Fibroblast of peridontal ligament (primary cell): ENCODE results near the gene EFEMP2.
"Not testable (repeated sequence)": the region's sequence is repeated elsewhere in the genome, so short reads cannot be mapped to it uniquely, and the experiment has no call there.

Source experiments
- DNase-seq: peaks from one replicate; pipeline ENCODE4 v3.0.0-alpha.2; 2010; ENCODE audit errors: extremely low read depth

Gene EFEMP2

DNA sequence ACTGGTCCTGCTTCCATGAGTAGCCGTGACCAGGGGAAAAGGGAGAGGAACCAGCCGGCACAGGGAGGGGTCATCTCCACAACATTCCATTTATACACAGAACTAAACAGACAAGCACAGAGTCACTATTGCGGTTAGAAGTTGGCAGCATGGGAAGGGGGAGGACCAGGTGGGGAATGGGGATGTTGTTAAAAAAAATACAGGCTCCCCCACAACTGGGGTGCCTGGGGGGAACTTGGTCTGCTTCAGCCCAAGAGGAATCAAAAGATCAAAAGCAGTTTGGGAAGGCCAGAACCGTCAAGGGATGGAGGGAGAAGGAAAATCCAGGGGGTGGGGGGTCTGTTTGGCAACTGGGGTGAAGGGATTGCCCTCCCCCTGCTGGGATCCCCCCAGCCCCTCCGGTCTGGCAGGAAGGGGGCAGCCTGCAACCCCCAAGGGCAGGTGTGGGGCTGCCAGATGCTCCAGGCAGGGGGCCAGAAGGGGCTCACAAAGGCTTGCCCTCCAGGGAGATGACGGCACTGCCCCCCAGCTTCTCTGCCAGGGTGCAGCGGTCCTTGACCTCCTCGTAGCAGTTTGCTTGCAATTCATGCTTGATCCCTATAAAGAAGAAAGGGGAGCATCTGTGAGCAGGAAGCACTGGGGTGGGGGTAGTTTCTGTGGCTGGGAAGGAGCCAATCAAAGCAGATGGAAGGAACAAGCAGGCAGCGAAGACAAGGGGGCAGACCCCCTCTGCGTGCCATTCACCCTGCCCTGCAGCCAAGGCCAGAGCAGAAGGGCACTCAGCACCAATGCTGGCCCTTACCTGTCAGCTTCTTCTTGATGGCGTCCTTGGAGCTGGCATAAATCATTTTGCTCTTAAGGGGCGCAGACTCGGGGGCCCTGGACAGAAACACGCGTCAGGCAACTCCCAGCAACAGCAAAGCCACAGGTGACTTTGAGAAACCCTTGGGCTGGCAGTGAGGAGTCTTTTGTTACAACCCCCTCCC, 17.5 kb downstream of the EFEMP2 start:
- no peak for DNase-seq

DNA sequence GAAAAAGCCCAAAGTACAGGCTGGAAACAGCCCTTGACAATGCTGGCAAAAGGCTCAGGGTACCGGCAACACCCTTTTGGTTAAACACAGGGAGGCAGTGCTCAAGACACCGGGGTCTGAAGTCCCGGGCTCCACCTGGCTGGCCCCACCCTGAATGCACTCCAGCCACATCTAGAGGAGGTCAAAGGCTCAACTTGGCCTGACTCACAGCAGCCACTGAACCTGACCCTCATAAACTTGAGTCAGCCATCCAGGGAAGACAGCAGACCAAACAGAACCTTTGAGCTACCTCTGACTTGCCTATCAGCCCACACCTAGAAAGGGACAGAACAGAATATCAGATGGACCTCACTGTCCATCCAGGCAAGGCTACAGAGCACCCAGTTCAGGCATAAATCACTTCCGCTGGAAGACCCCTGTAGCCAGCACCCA, 18.4 kb downstream of the EFEMP2 start:
- DNase-seq: no peak

DNA sequence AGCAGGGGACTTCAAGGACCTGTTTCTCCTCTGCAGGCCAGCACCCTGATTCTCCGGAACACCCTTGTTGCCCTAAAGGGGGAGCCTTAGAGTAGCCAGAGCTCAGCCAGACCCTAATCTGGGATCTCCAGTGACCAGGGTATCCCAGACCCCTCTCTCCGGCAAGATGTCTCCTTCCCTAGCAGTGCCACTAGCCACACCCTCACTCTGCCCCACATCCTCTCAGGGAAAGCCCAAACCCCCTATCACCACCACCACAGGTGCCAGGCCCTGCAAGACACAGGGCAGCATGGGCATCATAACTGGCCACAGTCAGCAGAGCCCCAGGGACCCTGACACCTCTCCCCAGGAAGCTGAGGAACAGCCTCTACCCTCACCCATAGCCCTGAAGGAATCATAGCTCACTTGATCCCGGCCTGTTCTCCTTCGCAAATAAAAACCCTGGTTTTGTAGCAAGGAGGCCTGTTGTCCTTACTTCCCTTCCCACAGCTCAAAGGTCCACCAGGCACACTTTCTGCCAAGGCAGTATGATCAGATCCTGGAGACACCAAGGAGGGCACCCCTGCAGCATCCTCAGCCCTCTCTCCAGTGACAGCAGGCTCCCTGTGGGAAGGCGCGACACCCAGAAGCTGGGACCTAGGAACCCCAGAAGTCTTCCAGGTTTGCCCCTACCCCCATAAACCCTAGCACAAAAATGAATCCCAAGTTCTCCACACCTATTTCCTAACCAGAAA, 19.2 kb downstream of the EFEMP2 start:
- DNase-seq: no peak

DNA sequence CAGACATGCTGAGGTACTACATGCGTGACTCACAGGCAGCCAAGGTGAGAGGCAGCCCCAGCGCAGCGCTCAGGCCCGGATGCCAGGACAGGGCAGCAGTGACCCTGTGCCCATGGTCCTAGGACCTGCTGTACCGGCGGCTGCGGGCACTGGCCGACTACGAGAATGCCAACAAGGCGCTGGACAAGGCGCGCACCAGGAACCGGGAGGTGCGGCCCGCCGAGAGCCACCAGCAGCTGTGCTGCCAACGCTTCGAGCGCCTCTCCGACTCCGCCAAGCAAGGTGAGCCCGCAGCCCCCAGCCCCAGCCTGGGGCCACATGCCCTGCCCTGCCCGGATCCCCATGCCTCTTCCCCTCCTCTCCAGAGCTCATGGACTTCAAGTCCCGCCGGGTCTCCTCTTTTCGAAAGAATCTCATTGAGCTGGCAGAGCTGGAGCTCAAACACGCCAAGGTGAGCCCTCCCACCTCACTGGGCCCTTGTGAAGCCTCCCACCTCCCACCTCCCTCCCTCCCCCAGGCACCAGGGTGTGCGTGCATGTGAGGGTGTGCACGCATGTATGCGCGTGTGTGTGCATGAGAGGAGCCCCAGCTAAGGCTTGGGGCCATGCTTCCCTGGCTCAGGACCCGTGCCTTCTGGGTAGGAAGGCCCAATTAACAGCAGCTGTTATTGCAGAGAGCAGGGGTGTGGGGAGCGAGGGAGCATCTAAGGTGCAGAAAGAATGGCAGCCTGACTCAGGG, 19.9 kb downstream of the EFEMP2 start:
- no peak for DNase-seq

DNA sequence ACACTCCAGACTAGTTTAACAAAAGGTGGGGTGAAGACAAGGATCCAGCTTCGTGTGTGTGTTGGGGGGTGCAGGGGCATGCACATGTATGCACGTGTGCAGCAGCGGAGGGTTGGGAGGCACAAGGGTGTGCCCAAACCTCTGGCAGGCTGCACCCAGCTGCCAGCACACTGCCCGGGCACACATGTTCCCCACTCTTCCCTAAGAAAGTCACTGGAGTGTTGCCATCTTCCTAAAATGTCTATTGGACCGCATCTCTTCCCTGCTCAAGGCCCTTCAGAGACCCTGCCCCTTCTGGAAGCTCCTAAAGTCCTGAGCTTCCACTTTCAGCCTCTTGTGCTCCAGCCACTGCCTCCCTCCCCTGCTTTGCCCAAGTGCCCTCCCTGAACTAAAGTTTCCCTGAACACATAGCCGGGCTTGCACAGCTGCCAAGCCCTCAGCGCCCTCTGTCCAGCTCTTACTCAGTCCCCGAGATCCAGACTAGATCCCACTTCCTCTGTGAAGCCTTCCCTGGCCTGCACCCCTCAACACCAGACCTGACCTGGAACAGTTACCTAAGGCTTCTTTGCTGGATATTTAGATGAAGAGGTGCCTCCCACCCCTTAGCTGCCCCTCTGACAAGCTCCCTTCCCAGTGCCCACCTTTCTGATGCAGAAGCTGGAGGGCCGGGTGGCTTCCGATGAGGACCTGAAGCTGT, 20.6 kb downstream of the EFEMP2 start:
- no peak for DNase-seq

DNA sequence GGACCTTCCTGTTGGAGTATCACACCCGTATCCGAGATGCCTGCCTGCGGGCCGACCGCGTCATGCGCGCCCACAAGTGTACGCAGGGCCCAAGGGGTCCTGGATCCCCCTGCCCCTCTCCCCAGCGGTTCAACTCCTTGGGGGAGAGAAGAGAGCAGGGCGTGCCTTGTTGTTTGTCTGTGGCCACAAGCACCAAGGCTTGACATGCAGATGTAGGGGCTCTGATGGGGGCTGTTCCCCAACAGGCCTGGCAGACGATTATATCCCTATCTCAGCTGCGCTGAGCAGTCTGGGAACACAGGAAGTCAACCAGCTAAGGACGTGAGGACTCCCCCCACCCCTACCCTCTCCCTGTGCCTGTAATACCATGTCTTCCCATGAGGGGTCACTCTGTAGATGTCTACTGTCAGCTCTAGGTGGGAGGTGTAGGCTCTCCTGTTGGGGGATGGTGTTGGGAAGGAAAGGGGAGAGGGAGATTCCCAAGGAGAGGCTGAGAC, 21.5 kb downstream of the EFEMP2 start:
- no peak for DNase-seq

DNA sequence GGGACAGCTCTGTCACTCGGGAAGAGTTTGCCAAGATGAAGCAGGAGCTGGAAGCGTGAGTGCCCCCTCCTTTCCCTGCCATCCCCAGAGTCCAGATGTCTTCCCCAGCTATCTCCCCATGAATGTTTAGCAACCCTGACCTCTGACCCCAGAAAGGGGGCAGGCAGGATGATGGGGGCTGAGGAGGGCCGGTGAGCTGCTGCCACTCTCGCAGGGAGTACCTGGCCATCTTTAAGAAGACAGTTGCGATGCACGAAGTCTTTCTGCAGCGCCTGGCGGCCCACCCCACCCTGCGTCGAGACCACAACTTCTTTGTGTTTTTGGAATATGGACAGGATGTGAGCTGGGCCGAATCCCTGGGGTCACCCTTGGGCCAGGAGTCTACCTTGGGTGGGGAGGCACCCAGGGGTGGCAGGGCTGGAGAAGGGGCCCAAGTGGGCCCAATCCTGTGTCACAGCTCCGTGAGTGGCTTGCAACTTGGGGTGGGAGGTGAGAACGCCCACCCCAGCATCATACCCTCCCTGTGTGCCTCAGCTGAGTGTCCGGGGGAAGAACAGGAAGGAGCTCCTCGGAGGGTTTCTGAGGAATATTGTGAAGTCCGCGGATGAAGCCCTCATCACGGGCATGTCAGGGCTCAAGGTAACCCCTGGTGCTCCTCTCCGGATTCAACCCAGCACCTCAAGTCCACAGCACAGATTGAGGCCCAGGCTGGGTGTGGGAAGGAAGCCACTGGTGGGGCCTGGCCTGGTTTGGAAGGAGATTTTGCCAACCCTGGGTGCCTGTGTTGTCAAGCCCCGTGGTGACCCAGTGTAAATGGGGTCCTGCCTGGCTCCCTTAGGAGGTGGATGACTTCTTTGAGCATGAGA, 22.1 kb downstream of the EFEMP2 start:
- no peak for DNase-seq

DNA sequence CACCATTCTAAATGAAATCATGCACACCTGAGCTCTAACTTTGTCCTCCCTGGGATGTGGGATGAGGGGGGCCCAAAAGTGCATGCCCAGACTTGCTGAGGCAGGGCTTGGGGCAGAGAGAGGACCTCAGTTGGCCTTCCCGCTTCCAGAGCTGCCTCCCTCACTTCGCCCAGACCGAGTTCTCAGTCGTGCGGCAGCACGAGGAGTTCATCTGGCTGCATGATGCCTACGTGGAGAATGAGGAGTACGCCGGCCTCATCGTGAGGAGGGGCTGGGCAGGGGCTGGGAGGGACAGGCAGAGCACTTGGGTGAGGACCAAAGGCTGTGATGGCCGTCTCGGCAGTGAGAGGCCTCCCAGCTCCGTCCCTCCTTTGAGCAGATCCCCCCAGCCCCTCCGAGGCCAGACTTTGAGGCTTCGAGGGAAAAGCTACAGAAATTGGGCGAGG, 22.8 kb downstream of the EFEMP2 start:
- DNase-seq: no peak

DNA sequence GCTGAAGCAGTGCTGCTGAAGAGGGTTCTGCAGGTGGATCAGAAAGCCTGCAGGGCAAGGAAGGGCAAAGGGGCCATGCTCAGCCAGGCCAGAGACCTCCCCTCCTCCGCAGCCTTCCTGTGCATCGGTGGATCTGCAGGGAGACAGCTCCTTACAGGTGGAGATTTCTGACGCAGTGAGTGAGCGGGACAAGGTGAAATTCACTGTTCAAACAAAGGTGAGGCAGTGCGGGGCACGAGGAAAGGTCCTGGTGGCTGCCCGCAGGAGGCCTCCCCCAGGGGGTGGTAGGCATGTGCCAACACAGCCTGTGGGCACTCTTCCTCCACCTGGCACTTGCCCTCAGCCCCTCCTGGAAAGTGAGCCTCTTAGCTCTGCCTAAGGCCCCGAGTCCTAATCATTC, 23.2 kb downstream of the EFEMP2 start:
- no peak for DNase-seq

DNA sequence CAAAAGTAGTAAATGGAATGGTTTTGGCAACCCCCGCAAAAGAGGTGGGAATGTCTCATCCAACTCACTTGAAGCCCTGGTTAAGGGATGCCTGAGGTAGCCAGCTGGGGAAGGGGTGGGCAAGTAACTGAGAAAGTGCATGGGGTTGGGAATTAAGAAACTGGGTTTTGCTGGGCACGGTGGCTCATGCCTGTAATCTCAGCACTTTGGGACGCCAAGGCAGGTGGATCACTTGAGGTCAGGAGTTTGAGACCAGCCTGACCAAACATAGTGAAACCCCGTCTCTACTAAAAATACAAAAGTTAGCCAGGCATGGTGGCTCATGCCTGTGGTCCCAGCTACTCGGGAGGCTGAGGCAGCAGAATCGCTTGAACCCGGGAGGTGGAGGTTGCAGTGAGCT, 23.9 kb downstream of the EFEMP2 start:
- DNase-seq: not testable (repeated sequence)

DNA sequence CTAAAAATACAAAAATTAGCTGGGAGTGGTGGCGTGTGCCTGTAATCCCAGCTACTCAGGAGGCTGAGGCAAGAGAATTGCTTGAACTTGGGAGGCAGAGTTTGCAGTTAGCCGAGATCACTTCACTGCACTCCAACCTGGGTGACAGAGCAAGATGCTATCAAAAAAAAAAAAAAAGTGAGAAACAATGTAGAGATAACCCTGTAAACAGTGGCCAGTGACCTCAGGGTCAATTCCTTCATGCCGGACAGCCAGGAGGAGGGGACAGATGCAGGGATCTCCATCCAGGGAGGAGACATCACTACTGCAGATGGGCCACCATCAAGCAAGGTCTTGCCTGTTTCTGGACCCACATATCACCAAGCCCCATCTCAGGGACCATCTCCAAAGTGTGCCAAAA, 24.9 kb downstream of the EFEMP2 start:
- DNase-seq: no peak

DNA sequence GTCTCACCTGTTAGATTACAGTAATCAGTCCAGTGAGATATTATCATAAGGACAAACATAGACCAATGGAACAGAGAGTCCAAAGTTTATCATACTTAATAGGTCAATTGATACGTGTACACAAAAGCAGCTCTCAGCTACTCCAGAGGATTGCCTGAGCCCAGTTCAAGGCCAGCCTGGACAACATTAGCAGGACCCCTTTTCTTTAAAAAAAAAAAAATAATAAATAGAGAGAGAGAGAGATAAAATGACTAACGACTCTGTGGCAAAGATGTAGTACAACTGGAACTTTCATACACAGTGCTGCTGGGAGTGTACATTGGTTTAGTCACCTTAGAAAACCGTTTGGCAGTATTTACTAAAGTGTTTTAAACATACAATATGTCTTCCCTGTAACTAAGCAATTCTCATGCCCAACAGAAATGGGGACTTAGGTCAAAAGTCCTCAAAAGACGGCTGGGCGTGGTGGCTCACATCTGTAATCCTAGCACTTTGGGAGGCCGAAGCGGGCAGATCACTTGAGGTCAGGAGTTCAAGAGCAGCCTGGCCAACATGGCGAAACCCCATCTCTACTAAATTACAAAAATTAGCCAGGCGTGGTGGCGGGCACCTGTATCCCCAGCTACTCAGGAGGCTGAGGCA, 28.2 kb downstream of the EFEMP2 start:
- DNase-seq: no peak

DNA sequence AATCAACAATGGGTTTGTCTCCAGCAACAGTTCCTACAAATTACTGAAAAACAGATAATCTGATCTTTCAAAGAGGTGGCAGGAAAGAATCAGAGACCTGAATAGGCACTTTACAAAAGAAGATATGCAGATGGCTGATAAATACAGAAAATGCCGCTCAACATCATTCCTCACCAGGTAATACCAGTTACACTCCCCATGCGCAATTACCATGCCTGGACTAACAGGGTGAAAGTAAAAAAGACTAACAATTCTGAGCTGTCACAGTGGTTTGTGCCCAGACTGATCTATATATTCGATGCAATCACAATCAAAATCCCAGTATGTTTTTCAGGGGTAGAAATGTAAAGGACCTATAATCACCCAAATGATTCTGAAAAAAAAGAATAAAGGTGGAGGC, 28.8 kb downstream of the EFEMP2 start:
- DNase-seq: no peak

DNA sequence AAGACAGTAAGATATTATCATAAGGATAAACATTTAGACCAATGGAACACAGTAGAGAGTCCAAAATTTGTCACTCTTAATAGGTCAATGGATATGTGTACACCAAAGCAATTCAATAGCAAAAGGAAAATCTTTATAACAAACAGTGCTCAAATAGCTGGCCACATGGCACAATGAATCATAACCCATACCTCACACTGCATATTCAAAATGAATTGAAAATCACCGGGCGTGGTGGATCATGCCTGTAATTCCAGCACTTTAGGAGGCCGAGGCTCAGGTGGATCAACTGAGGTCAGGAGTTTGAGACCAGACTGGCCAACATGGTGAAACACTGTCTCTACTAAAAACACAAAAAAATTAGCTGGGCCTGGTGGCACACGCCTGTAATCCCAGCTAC, 30.5 kb downstream of the EFEMP2 start:
- DNase-seq: no peak

DNA sequence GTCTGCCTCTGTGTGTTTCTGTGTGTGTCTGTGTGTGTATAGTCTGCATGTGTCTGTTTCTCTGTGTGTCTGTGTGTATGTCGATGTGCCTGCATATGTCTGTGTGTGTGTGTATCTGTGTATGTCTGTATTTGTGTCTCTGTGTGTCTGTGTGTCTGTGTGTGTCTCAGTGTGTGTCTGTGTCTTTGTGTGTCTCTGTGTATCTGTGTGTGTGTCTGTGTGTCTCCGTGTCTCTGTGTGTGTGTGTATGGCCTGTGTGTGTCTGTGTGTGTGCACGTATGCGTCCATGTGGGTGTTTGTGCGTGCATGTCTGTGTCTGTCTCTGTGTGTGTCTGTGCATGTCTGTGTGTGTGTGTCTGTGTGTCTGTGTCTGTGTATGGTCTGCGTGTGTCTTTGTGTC, 38.4 kb downstream of the EFEMP2 start:
- DNase-seq: no peak

DNA sequence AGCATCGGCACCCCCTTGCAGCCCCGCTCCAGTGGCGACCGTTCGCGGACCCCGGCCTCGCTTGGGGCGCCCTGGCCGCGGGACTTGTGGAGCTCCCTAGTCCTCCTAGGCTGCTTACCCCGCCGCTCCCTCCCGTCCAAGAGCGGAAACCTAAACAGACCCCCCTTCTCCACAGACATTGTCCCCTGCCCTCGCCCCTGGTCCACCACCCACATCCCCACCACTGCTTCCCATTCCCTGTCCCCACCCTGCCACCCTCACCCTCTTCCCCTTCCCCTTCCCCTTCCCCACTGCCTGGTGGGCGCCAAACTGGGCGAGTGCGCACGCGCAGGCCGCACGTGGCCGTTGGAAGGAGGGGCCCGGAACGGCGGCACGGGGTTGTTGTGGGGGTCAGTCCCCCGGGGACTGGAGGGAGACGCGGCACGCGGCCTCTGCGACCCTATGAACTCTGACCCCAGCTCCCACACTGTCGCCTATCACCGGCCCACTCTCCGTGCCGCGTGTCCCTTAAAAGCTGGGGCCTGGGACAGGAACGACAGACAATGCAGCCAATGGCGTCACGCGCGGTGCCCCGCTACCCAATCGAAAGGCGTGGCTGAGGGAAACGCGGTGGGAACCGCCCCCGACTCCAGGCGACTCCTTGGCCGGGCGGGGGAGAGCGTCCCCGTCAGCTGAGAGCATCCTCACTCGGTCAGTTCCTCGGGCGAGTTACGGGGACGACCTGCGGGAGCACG, 39.1 kb downstream of the EFEMP2 start, which contains the start of gene SNX32:
Gene SNX32 (plus strand): TSS at position 667 of the 734 bp plus-strand sequence. CDS start 103 bp downstream, outside the sequence.
- peak; percentile 87 for DNase-seq

DNA sequence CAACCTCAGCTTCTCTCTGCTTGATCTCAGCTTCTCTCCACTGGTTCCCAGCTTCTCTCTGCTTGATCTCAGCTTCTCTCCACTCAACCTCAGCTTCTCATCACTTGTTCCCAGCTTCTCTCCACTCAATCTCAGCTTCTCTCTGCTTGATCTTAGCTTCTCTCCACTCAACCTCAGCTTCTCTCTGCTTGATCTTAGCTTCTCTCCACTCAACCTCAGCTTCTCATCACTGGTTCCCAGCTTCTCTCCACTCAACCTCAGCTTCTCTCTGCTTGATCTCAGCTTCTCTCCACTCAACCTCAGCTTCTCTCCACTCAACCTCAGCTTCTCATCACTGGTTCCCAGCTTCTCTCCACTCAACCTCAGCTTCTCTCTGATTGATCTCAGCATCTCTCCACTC, 40.4 kb downstream of the EFEMP2 start:
- not testable (repeated sequence) for DNase-seq

DNA sequence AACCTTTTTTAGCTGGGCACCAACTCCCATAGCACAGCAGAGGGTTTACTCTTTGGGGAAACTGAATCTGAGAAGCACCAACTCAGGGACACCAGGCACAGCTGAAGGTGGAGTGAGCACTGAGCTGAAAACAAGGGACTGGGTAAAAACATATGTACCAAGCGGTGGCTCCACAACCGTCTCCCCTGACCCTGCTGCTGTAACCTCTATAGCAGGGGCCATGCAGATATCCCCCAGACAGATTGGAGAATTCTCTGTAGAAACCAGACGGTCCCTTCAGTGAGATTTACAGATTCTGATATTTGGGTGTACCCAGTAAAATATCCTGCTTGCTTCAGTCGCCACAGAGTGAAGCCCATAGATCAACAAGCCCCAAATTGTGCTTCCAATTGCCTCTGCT, 43.1 kb downstream of the EFEMP2 start:
- DNase-seq: no peak
